Activated T-cell treated with anti-CD3 and anti-CD28 coated beads, Interleukin-2, amount 50 U/mL, for 1 hour (primary cell): Measurements from ENCODE around the gene TBCA.

Experiments used
- DNase-seq: peaks from one replicate; pipeline ENCODE4 v3.0.0-alpha.2; 2020

TBCA gene

DNA sequence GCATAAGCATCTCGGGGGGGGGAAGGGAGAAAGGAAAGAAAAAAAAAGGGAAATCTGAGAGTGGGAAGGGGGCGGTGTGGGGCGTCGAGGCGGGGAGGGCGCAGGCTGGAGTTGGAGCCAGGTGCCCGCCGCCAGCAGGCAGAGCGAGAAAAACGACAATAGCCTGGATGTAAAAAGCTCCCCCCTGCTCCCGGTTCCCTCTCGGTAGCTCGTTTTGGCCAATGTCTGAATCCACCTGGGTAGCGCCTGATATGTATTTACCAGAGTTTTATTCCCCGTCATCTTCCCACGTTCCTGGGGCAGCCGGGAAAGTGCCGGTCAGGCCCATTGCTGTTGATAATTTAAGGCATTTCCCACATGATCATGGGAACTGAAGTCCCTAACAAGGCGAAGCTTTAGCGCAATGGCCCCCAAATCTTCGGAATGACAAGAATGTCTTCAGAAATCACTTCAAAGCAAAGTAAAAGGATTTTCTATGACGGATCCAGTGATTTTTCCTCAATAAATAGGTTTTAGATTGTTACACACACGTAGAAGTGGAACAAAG, 134.7 kb downstream of the TBCA start:
- DNase-seq = no peak
